Duodenal mucosa (tissue), 2 donors: ENCODE results near the gene PGM2.

Experiments
- H3K27ac ChIP-seq: one replicate; pipeline ENCODE4 v1.7.0; 2013; ENCODE audit warnings: low read depth, low read length
- H3K27me3 ChIP-seq, 2 donors: one replicate each; pipeline ENCODE4 v1.7.0; 2013; ENCODE audit warnings: low read length in 2 of 2, control low read depth in 1 of 2; ENCODE audit not compliant: insufficient read depth in 2 of 2, control insufficient read depth in 1 of 2
- H3K36me3 ChIP-seq, 2 donors: one replicate each; pipeline ENCODE4 v1.7.0; 2013; ENCODE audit warnings: low read length in 2 of 2, control low read depth in 1 of 2; ENCODE audit not compliant: insufficient read depth in 2 of 2, control insufficient read depth in 1 of 2
- H3K4me1 ChIP-seq, 2 donors: one replicate each; pipeline ENCODE4 v1.7.0; 2013; ENCODE audit warnings: low read length in 2 of 2, control low read depth in 1 of 2; ENCODE audit not compliant: insufficient read depth in 2 of 2, control insufficient read depth in 1 of 2
- H3K4me3 ChIP-seq, 2 donors: one replicate each; pipeline ENCODE4 v1.7.0; 2013; ENCODE audit warnings: low read length in 2 of 2, low read depth in 1 of 2
- H3K9ac ChIP-seq, 2 donors: one replicate each; pipeline ENCODE4 v1.7.0; 2013; ENCODE audit warnings: low read length in 2 of 2, low read depth in 1 of 2
- H3K9me3 ChIP-seq, 2 donors: one replicate each; pipeline ENCODE4 v1.7.0; 2013; ENCODE audit warnings: low read length in 2 of 2, control low read depth in 1 of 2; ENCODE audit not compliant: control insufficient read depth in 1 of 2

The PGM2 gene

GRCh38 chr4:37795581-37796195 lies 30.8 kb upstream of the PGM2 start:
- no peak overlapping the region for H3K9ac ChIP-seq
- H3K4me1 ChIP-seq = peaks cover 0 to 6% of the 10 kb centered on the region in 2 donors
- no peaks in the 10 kb centered on the region for H3K36me3 ChIP-seq
- no peak overlapping the region for H3K27ac ChIP-seq
- no peaks in the 10 kb centered on the region for H3K27me3 ChIP-seq
- no peak overlapping the region for H3K4me3 ChIP-seq
- no peaks in the 10 kb centered on the region for H3K9me3 ChIP-seq

- H3K9ac ChIP-seq = no peak overlapping the region
- no peak overlapping the region for H3K27ac ChIP-seq
- H3K4me1 ChIP-seq = peaks cover 0 to 6% of the 10 kb centered on the region in 2 donors
- H3K9me3 ChIP-seq = no peaks in the 10 kb centered on the region
- H3K36me3 ChIP-seq = no peaks in the 10 kb centered on the region
- H3K27me3 ChIP-seq = no peaks in the 10 kb centered on the region
- H3K4me3 ChIP-seq = no peak overlapping the region
Observed at GRCh38 chr4:37797374-37797773, 29.1 kb upstream of the PGM2 start.

- no peaks in the 10 kb centered on the region for H3K36me3 ChIP-seq
- no peak overlapping the region for H3K9ac ChIP-seq
- H3K9me3 ChIP-seq = no peaks in the 10 kb centered on the region
- H3K27ac ChIP-seq = no peak overlapping the region
- H3K27me3 ChIP-seq = no peaks in the 10 kb centered on the region
- H3K4me3 ChIP-seq = no peak overlapping the region
- H3K4me1 ChIP-seq = peaks cover 0 to 6% of the 10 kb centered on the region in 2 donors
Observed at GRCh38 chr4:37797923-37798322, 28.6 kb upstream of the PGM2 start.

DNA sequence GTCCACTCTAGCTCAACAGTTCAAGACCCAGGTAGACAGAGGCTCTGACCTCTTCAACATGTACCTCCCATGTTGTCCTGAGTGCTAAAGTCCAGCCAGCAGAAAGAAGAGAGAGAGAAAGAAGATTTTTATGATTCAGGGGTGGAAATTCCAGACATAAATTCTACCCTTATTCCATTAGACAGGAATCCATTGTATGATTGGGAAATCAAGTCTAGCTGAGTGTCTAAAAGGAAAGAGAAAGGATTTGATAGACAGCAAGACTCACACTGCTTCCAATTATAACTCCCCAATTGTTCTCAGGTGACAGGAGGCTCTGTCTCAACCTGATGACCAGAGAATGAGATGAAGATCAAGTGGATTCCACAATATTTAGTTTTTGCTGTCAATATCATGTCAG lies 27.9 kb upstream of the PGM2 start:
- H3K27me3 ChIP-seq = no peaks in the 10 kb centered on the region
- no peaks in the 10 kb centered on the region for H3K9me3 ChIP-seq
- peaks cover 0 to 6% of the 10 kb centered on the region in 2 donors for H3K4me1 ChIP-seq
- no peak overlapping the region for H3K4me3 ChIP-seq
- H3K27ac ChIP-seq = no peak overlapping the region
- H3K9ac ChIP-seq = no peak overlapping the region
- H3K36me3 ChIP-seq = no peaks in the 10 kb centered on the region

GRCh38 chr4:37799941-37800554 lies 26.4 kb upstream of the PGM2 start:
- Histone ChIP-seq H3K4me3 (no peak overlapping the region), H3K27me3 (no peaks in the 10 kb centered on the region), H3K9ac (no peak overlapping the region), H3K27ac (no peak overlapping the region), H3K4me1 (peaks cover 0 to 6% of the 10 kb centered on the region in 2 donors), H3K36me3 (no peaks in the 10 kb centered on the region), H3K9me3 (no peaks in the 10 kb centered on the region)

DNA sequence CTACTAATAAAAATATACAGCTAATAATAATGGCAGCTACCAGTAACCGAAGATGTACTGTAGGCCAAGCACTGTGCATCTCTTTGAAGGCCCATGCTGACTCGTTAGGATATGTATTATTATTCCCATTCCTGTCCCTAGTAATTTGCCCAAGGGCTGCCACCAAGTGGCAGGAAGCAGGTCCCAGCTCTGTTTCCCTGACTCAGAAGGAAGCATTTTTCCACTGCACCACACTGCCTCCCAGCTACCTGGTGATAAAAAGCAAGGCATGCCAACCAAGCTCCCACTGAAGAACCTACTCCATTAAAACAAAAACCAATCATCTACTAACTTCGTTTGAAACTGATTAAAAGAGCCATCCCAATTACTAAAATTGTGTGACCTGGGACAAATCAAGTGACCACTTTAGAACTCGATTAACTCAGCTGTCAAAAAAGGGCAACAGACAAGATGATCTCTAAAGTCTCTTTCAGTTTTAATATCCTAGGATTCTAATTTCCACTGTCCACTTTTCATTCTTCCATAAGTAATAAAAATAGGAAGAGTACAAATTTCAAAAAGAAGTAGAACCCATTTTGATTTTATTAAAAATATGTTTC lies 24.3 kb upstream of the PGM2 start:
- Histone ChIP-seq H3K9me3 (no peaks in the 10 kb centered on the region), H3K27ac (no peak overlapping the region), H3K9ac (no peak overlapping the region), H3K4me3 (no peak overlapping the region), H3K36me3 (no peaks in the 10 kb centered on the region), H3K27me3 (no peaks in the 10 kb centered on the region), H3K4me1 (peaks cover 0 to 5% of the 10 kb centered on the region in 2 donors)

DNA sequence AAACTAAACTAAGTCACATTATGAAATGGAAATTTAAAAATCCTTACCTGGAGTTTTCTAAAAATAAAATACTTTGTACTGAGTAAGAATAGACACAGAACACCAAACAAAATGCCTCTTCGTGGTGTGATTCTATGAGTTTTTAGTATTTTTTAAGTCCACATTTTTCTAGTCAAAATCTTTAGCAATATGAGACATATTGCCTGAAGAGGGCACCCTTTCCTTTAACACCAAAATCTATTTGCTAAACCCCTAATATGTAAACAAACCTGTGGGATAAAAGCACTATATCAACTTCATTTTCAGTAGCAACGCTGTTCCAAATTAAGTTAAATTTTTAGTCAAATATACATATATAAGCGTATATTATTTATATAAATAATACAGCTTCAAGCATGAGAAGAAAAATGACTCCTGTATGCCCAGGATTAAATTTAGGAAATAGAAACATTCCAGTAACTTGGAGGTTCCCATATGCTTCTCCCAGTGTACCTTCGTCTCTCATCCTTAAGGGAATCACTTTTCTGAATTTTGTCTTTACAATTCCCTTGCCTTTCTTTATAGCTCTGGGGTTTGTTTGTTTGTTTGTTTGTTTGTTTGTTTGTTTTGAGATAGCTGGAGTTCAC lies 23.0 kb upstream of the PGM2 start:
- Histone ChIP-seq H3K9ac (no peak overlapping the region), H3K9me3 (no peaks in the 10 kb centered on the region), H3K4me3 (no peak overlapping the region), H3K36me3 (no peaks in the 10 kb centered on the region), H3K27ac (no peak overlapping the region), H3K27me3 (no peaks in the 10 kb centered on the region), H3K4me1 (no peaks in the 10 kb centered on the region)

GRCh38 chr4:37805091-37805490 lies 21.4 kb upstream of the PGM2 start:
- H3K9ac ChIP-seq = no peak overlapping the region
- no peaks in the 10 kb centered on the region for H3K27me3 ChIP-seq
- H3K27ac ChIP-seq = no peak overlapping the region
- no peak overlapping the region for H3K4me3 ChIP-seq
- H3K4me1 ChIP-seq = no peaks in the 10 kb centered on the region
- no peaks in the 10 kb centered on the region for H3K9me3 ChIP-seq
- H3K36me3 ChIP-seq = no peaks in the 10 kb centered on the region

- Histone ChIP-seq H3K27me3 (no peaks in the 10 kb centered on the region), H3K9me3 (no peaks in the 10 kb centered on the region), H3K4me3 (no peak overlapping the region), H3K4me1 (peaks cover 0 to 8% of the 10 kb centered on the region in 2 donors), H3K27ac (no peak overlapping the region), H3K36me3 (no peaks in the 10 kb centered on the region), H3K9ac (no peak overlapping the region)
Observed at GRCh38 chr4:37812713-37813112, 13.8 kb upstream of the PGM2 start.

- Histone ChIP-seq H3K4me3 (no peak overlapping the region), H3K4me1 (peaks cover 0 to 5% of the 10 kb centered on the region in 2 donors), H3K9ac (no peak overlapping the region), H3K36me3 (no peaks in the 10 kb centered on the region), H3K27ac (no peak overlapping the region), H3K9me3 (no peaks in the 10 kb centered on the region), H3K27me3 (no peaks in the 10 kb centered on the region)
Observed at GRCh38 chr4:37815591-37815990, 10.9 kb upstream of the PGM2 start.
